Stromal cell of bone marrow (primary cell): ENCODE data around the gene CDH12.
"Not testable (repeated sequence)": the region's sequence is repeated elsewhere in the genome, so short reads cannot be mapped to it uniquely, and the experiment has no call there.

ENCODE experiments used
- DNase-seq: peaks from one replicate; pipeline ENCODE4 v3.0.0-alpha.2; 2012; ENCODE audit warnings: low read depth

CDH12 gene

GRCh38 chr5:22649074-22649473 is 204.1 kb downstream of the CDH12 start:
- no peak for DNase-seq

GRCh38 chr5:22644859-22645258 is 208.3 kb downstream of the CDH12 start:
- no peak for DNase-seq

GRCh38 chr5:22643356-22643755 is 209.8 kb downstream of the CDH12 start:
- no peak for DNase-seq

GRCh38 chr5:22631683-22632082 is 221.5 kb downstream of the CDH12 start:
- no peak for DNase-seq

GRCh38 chr5:22627029-22627428 is 226.1 kb downstream of the CDH12 start:
- DNase-seq, result no peak

- DNase-seq, result no peak
These were observed 227.7 kb downstream of the CDH12 start for GRCh38 chr5:22625451-22625850.

GRCh38 chr5:22621084-22621483 is 232.1 kb downstream of the CDH12 start:
- no peak for DNase-seq

GRCh38 chr5:22615964-22616363 is 237.2 kb downstream of the CDH12 start:
- no peak for DNase-seq

GRCh38 chr5:22614486-22615094 is 238.6 kb downstream of the CDH12 start:
- DNase-seq, result no peak

GRCh38 chr5:22612928-22613327 is 240.2 kb downstream of the CDH12 start:
- DNase-seq, result no peak

- no peak for DNase-seq
These were observed 241.8 kb downstream of the CDH12 start for GRCh38 chr5:22611327-22611726.

GRCh38 chr5:22607498-22607897 is 245.6 kb downstream of the CDH12 start:
- not testable (repeated sequence) for DNase-seq

GRCh38 chr5:22605473-22605872 is 247.7 kb downstream of the CDH12 start:
- no peak for DNase-seq

- DNase-seq, result no peak
These were observed 248.4 kb downstream of the CDH12 start for GRCh38 chr5:22604711-22605110.

GRCh38 chr5:22598796-22599195 is 254.3 kb downstream of the CDH12 start:
- DNase-seq, result no peak

GRCh38 chr5:22596404-22596970 is 256.7 kb downstream of the CDH12 start:
- peak; percentile 51 for DNase-seq

- no peak for DNase-seq
These were observed 258.7 kb downstream of the CDH12 start for GRCh38 chr5:22594491-22594890.

- DNase-seq, result no peak
These were observed 259.6 kb downstream of the CDH12 start for GRCh38 chr5:22593592-22593991.

- DNase-seq, result no peak
These were observed 261.7 kb downstream of the CDH12 start for GRCh38 chr5:22591461-22591860.

- no peak for DNase-seq
These were observed 262.4 kb downstream of the CDH12 start for GRCh38 chr5:22590677-22591268.

GRCh38 chr5:22577711-22578110 is 275.4 kb downstream of the CDH12 start:
- DNase-seq, result no peak

- no peak for DNase-seq
These were observed 276.1 kb downstream of the CDH12 start for GRCh38 chr5:22577006-22577405.

- DNase-seq, result no peak
These were observed 280.2 kb downstream of the CDH12 start for GRCh38 chr5:22572941-22573340.

- no peak for DNase-seq
These were observed 285.2 kb downstream of the CDH12 start for GRCh38 chr5:22567983-22568382.
